Heart left ventricle (tissue), 13 donors: ENCODE measurements around the gene ATP7A.
"Not testable (repeated sequence)": the region's sequence is repeated elsewhere in the genome, so short reads cannot be mapped to it uniquely, and the experiment has no call there.

Experiments used
- POLR2A ChIP-seq, 2 donors: fragments of 450-650 bp; IDR thresholded peaks; one replicate each; pipeline ENCODE4 v1.6.1; 2017; ENCODE audit warnings: antibody characterized with exemption in 2 of 2, mild to moderate bottlenecking in 2 of 2, moderate library complexity in 2 of 2
- TF ChIP-seq, protein P1 (sequence below), 12 donors: fragments of 200-600 bp; sonication (generic) in 4 of 12; IDR thresholded peaks; one replicate each; pipeline versions ENCODE4 v1.5.0 to v1.8.0; 2018 to 2022; ENCODE audit warnings: antibody characterized with exemption in 12 of 12, mild to moderate bottlenecking in 5 of 12
- donor health status: ischemic (EF 13 %, LVEDD 7.1; RV severe dilation, severe dysfunction).
- donor health status: DM: no; HTN: yes; CAD: no.
- donor health status: DM: no; HTN: no; CAD: no.
- donor health status: ischemic (EF 25% LVEDD 6.9; RV normal size, moderate dysfunction).
- donor health status: ischemic (EF 25% LVEDD 5.7; RV mildly dilated, moderate dysfunction).
- donor health status: ischemic (EF 35%, LVEDD 5.7; RV mildly dilated, moderate dysfunction).
- donor health status: nonischemic (EF 11% LVEDD 7.7; RV severe dilation, severe dysfunction).
- donor health status: DM: yes; HTN: yes; CAD: no.
- donor health status: PGD.
- donor health status: ischemic (EF 29% LVEDD 5.4; RV normal size, mild dysfunction).
- donor health status: nonischemic (EF 23%, LVEDD 6.1; RV moderate dilation, normal function).

DNA sequence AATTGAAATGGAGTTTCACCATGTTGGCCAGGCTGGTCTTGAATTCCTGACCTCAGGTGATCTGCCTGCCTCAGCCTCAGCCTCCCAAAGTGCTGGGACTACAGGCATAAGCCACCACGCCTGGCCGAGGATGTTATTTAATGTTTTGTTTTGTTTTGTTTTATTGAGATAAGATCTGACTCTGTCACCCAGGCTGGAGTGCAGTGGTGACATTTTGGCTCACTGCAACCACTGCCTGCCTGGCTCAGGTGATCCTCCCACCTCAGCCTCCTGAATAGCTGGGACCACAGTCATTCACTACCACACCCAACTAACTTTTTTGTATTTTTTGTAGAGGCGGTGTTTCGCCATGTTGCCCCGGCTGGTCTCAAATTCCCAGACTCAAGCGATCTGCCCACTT, 34.5 kb downstream of the ATP7A start:
- TF ChIP-seq, protein P1, sequence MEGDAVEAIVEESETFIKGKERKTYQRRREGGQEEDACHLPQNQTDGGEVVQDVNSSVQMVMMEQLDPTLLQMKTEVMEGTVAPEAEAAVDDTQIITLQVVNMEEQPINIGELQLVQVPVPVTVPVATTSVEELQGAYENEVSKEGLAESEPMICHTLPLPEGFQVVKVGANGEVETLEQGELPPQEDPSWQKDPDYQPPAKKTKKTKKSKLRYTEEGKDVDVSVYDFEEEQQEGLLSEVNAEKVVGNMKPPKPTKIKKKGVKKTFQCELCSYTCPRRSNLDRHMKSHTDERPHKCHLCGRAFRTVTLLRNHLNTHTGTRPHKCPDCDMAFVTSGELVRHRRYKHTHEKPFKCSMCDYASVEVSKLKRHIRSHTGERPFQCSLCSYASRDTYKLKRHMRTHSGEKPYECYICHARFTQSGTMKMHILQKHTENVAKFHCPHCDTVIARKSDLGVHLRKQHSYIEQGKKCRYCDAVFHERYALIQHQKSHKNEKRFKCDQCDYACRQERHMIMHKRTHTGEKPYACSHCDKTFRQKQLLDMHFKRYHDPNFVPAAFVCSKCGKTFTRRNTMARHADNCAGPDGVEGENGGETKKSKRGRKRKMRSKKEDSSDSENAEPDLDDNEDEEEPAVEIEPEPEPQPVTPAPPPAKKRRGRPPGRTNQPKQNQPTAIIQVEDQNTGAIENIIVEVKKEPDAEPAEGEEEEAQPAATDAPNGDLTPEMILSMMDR (IDR thresholded peaks at IDR 0.05): not testable (repeated sequence)
- not testable (repeated sequence) for TF ChIP-seq POLR2A (IDR thresholded peaks at IDR 0.05)
